ENCODE results near the gene TFDP1.

- TF ChIP-seq, protein P1, sequence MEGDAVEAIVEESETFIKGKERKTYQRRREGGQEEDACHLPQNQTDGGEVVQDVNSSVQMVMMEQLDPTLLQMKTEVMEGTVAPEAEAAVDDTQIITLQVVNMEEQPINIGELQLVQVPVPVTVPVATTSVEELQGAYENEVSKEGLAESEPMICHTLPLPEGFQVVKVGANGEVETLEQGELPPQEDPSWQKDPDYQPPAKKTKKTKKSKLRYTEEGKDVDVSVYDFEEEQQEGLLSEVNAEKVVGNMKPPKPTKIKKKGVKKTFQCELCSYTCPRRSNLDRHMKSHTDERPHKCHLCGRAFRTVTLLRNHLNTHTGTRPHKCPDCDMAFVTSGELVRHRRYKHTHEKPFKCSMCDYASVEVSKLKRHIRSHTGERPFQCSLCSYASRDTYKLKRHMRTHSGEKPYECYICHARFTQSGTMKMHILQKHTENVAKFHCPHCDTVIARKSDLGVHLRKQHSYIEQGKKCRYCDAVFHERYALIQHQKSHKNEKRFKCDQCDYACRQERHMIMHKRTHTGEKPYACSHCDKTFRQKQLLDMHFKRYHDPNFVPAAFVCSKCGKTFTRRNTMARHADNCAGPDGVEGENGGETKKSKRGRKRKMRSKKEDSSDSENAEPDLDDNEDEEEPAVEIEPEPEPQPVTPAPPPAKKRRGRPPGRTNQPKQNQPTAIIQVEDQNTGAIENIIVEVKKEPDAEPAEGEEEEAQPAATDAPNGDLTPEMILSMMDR (IDR thresholded peaks at IDR 0.05): no peak
- TF ChIP-seq POLR2A (IDR thresholded peaks at IDR 0.05): no peak
Measured at GRCh38 chr13:113663934-113664333, 79.4 kb downstream of the TFDP1 start.

Data from thyroid gland (tissue), 4 donors.